ENCODE data around the gene TRAPPC8.

DNA sequence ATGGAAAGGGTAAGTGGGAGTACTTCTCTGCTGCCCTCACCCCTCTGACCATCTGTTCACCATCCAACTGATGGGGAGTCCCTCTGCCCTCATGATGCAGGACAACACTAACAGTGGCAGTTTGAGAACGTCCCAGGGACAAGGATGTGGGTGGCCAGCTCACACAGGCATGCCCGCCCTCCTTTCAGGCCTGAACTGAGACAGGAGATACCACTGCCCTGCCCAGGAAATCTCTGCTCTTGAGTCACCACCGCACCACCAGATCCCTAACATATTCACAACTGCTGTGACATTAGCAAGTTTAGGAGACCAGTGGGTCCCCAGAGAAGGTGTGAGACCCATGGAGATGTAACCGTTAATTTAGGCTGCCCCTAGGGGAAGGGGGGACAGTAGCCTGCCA lies 66.2 kb downstream of the TRAPPC8 start:
- TF ChIP-seq, protein P1, sequence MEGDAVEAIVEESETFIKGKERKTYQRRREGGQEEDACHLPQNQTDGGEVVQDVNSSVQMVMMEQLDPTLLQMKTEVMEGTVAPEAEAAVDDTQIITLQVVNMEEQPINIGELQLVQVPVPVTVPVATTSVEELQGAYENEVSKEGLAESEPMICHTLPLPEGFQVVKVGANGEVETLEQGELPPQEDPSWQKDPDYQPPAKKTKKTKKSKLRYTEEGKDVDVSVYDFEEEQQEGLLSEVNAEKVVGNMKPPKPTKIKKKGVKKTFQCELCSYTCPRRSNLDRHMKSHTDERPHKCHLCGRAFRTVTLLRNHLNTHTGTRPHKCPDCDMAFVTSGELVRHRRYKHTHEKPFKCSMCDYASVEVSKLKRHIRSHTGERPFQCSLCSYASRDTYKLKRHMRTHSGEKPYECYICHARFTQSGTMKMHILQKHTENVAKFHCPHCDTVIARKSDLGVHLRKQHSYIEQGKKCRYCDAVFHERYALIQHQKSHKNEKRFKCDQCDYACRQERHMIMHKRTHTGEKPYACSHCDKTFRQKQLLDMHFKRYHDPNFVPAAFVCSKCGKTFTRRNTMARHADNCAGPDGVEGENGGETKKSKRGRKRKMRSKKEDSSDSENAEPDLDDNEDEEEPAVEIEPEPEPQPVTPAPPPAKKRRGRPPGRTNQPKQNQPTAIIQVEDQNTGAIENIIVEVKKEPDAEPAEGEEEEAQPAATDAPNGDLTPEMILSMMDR (conservative IDR thresholded peaks at IDR 0.05) = no peak
- no peak for TF ChIP-seq ZFX (IDR thresholded peaks at IDR 0.05)
